Inflammatory macrophage treated with lipopolysaccharide for 4 hours (primary cell): Measurements from ENCODE around the gene FRAS1.
"Not testable (repeated sequence)": the region's sequence is repeated elsewhere in the genome, so short reads cannot be mapped to it uniquely, and the experiment has no call there.

Source experiments
- DNase-seq: peaks from one replicate; pipeline ENCODE4 v3.0.0-alpha.2; 2020

FRAS1 gene

GRCh38 chr4:78057135-78057599 is at the start of gene FRAS1:
TSS of gene FRAS1 (plus strand) at chr4:78057323. CDS start at chr4:78058010, 687 bp downstream.
- DNase-seq: no peak

GRCh38 chr4:78011003-78011402 is 46.1 kb upstream of the FRAS1 start:
- not testable (repeated sequence) for DNase-seq

GRCh38 chr4:78014889-78015886 is 41.9 kb upstream of the FRAS1 start:
- no peak for DNase-seq

GRCh38 chr4:78018271-78019049 is 38.7 kb upstream of the FRAS1 start:
- no peak for DNase-seq

- no peak for DNase-seq
Measured at GRCh38 chr4:78019414-78019813, 37.7 kb upstream of the FRAS1 start.

GRCh38 chr4:78020677-78021076 is 36.4 kb upstream of the FRAS1 start:
- no peak for DNase-seq

GRCh38 chr4:78022517-78022916 is 34.6 kb upstream of the FRAS1 start:
- no peak for DNase-seq

- DNase-seq: no peak
Measured at GRCh38 chr4:78024085-78024484, 33.0 kb upstream of the FRAS1 start.

GRCh38 chr4:78024576-78025091 is 32.5 kb upstream of the FRAS1 start:
- DNase-seq: peak; percentile 40

- no peak for DNase-seq
Measured at GRCh38 chr4:78031417-78031950, 25.6 kb upstream of the FRAS1 start.

- no peak for DNase-seq
Measured at GRCh38 chr4:78032446-78032845, 24.7 kb upstream of the FRAS1 start.

GRCh38 chr4:78032929-78033328 is 24.2 kb upstream of the FRAS1 start:
- DNase-seq: no peak

- no peak for DNase-seq
Measured at GRCh38 chr4:78033861-78034260, 23.3 kb upstream of the FRAS1 start.

- DNase-seq: no peak
Measured at GRCh38 chr4:78038704-78039103, 18.4 kb upstream of the FRAS1 start.

- no peak for DNase-seq
Measured at GRCh38 chr4:78039678-78040077, 17.4 kb upstream of the FRAS1 start.

- DNase-seq: no peak
Measured at GRCh38 chr4:78040431-78040830, 16.7 kb upstream of the FRAS1 start.

GRCh38 chr4:78047366-78047765 is 9.8 kb upstream of the FRAS1 start:
- DNase-seq: no peak

- no peak for DNase-seq
Measured at GRCh38 chr4:78056265-78057129, 626 bp upstream of the FRAS1 start.

- no peak for DNase-seq
Measured at GRCh38 chr4:78057600-78058550, 752 bp downstream of the FRAS1 start.

GRCh38 chr4:78058591-78059523 is 1.7 kb downstream of the FRAS1 start:
- peak; percentile 0 for DNase-seq
